ENCODE measurements around the gene AEBP2. TPM values are rescaled to one million over a fixed set of nuclear protein-coding genes. Genes with fewer than 3 reads are reported as not detected.

AEBP2 gene
- total and polyA plus RNA-seq, 9 of the 15 experiments (the other 6 are each of a cell fraction or from before 2014, with no cell fraction given): 5.7 to 43.7 (median 10.3) TPM

GRCh38 chr12:19464192-19464580 is 24.9 kb downstream of the AEBP2 start (continued):
- TF ChIP-seq USF1 (CRISPR knock-in tag; IDR thresholded peaks at IDR 0.05) (no peak), ZNF766 (CRISPR knock-in tag; conservative IDR thresholded peaks at IDR 0.05) (no peak), ZNF512 (tag; IDR thresholded peaks at IDR 0.05) (no peak)

- H3K9me3 ChIP-seq (replicated peaks; ENCODE audit: control insufficient read depth, insufficient read depth, low read depth, low read length): no peaks in the 10 kb centered on the region
- POLR2A ChIA-PET: interaction anchor here (0.6 to 1.1 kb wide), 2 partner anchors 13 to 1269 kb away, joined by 4 read pairs; no protein-coding TSS in a partner anchor
- no peaks in the 10 kb centered on the region for H4K20me1 ChIP-seq (replicated peaks; ENCODE audit: control insufficient read depth, insufficient read depth, low read length)
- intact Hi-C loops (cut with micrococcal nuclease): no loop called here
- no peaks in the 10 kb centered on the region for H3K9me1 ChIP-seq (ENCODE audit: control insufficient read depth, insufficient read depth, low read length)
- peaks cover 23% of the 10 kb centered on the region for H3K79me2 ChIP-seq (ENCODE audit: control insufficient read depth, insufficient read depth, low read length)
- no peak overlapping the region for H2AFZ ChIP-seq (ENCODE audit: low read depth, low read length)
- ATAC-seq: no peak
- no peaks in the 10 kb centered on the region for H3K27me3 ChIP-seq (ENCODE audit: control insufficient read depth in 2 of 2, insufficient read depth in 2 of 2, low read length in 2 of 2)
- BruUV-seq (replicated peaks): no TSS peak
- no peak overlapping the region for H3K27ac ChIP-seq (ENCODE audit: extremely low read depth, low read depth, low read length)
- no peak overlapping the region for H3K4me3 ChIP-seq
- DNase-seq (ENCODE audit: extremely low read depth in 1 of 4, low spot score in 3 of 4): no peak
- CTCF ChIA-PET (ENCODE audit: low intra/inter-chr PET ratio): no interaction called here
- no peak overlapping the region for H3K4me2 ChIP-seq (ENCODE audit: insufficient read depth, low read length)
- TF ChIP-seq ZNF316 (IDR thresholded peaks at IDR 0.05) (peak; percentile 62), ZNF324 (CRISPR knock-in tag; IDR thresholded peaks at IDR 0.05) (no peak), BRCA1 (IDR thresholded peaks at IDR 0.05) (no peak), BRCA1 (CRISPR knock-in tag; IDR thresholded peaks at IDR 0.05) (no peak)
- H3K4me1 ChIP-seq (replicated peaks in 1 of 2; ENCODE audit: control insufficient read depth in 2 of 2, insufficient read depth in 2 of 2, low read length in 2 of 2): no peaks in the 10 kb centered on the region; a peak in 2 of 5 replicates
- H3K9ac ChIP-seq (ENCODE audit: insufficient read depth in 1 of 2, low read depth in 2 of 2, low read length in 2 of 2): no peak overlapping the region
- WGBS (ENCODE audit: insufficient coverage, low coverage, missing lambda C conversion rate): 96% methylated on average over 2 of the region's 6 CpGs
- peaks cover 52% of the 10 kb centered on the region for H3K36me3 ChIP-seq (ENCODE audit: control insufficient read depth, insufficient read depth, low read length)
- in situ Hi-C loops (cut with MboI): no loop called here
- FAIRE-seq: no peak
Measured at GRCh38 chr12:19465711-19466110, 26.4 kb downstream of the AEBP2 start.

Data from K562 (cell line).